Hepatocyte (in vitro differentiated cells): Measurements from ENCODE around the gene RNF213. TPM values are rescaled to one million over a fixed set of nuclear protein-coding genes. Genes with fewer than 3 reads are reported as not detected.

Experiments
- DNase-seq: peaks from one replicate; pipeline ENCODE4 v3.0.0-alpha.2; 2016; ENCODE audit warnings: low spot score
- H2AFZ ChIP-seq: fragments of 200-600 bp; sonication (generic); 2 replicates; pipeline ENCODE4 v1.6.0; 2016; ENCODE audit warnings: antibody characterized with exemption, mild to moderate bottlenecking
- H3K27ac ChIP-seq: fragments of 200-600 bp; sonication (generic); 2 replicates; pipeline ENCODE4 v1.5.1; 2016; ENCODE audit warnings: mild to moderate bottlenecking
- H3K27me3 ChIP-seq: fragments of 200-600 bp; sonication (generic); 2 replicates; pipeline ENCODE4 v1.6.1; 2016
- H3K36me3 ChIP-seq: fragments of 200-600 bp; sonication (generic); replicated peaks from 2 replicates; pipeline ENCODE4 v1.5.1; 2016; ENCODE audit warnings: low read depth; ENCODE audit not compliant: insufficient read depth
- H3K4me1 ChIP-seq: fragments of 200-600 bp; sonication (generic); 2 replicates; pipeline ENCODE4 v1.5.1; 2016; ENCODE audit warnings: mild to moderate bottlenecking, moderate library complexity; ENCODE audit not compliant: insufficient read depth
- H3K4me2 ChIP-seq: fragments of 200-600 bp; sonication (generic); 2 replicates; pipeline ENCODE4 v1.6.0; 2016
- H3K4me3 ChIP-seq: fragments of 200-600 bp; sonication (generic); 2 replicates; pipeline ENCODE4 v1.5.1; 2016; ENCODE audit warnings: mild to moderate bottlenecking
- H3K79me2 ChIP-seq: fragments of 200-600 bp; sonication (generic); 2 replicates; pipeline ENCODE4 v1.6.0; 2017; ENCODE audit warnings: mild to moderate bottlenecking
- H3K9me2 ChIP-seq: fragments of 200-600 bp; sonication (generic); replicated peaks from 2 replicates; pipeline ENCODE4 v1.6.0; 2017; ENCODE audit warnings: mild to moderate bottlenecking; ENCODE audit not compliant: insufficient read depth
- H3K9me3 ChIP-seq: fragments of 200-600 bp; sonication (generic); 2 replicates; pipeline ENCODE4 v1.5.1; 2016; ENCODE audit warnings: low read depth, mild to moderate bottlenecking
- H4K20me1 ChIP-seq: fragments of 200-600 bp; sonication (generic); 2 replicates; pipeline ENCODE4 v1.6.0; 2016; ENCODE audit warnings: mild to moderate bottlenecking; ENCODE audit not compliant: insufficient read depth, poor library complexity, severe bottlenecking
- CTCF ChIP-seq: fragments of 200-600 bp; sonication (generic); IDR thresholded peaks from 2 replicates; pipeline ENCODE4 v1.5.1; 2016; ENCODE audit warnings: antibody characterized with exemption, mild to moderate bottlenecking; ENCODE audit not compliant: poor library complexity
- EZH2 ChIP-seq: fragments of 200-600 bp; sonication (generic); IDR thresholded peaks from 2 replicates; pipeline ENCODE4 v1.6.1; 2016; ENCODE audit warnings: antibody characterized with exemption, mild to moderate bottlenecking, borderline replicate concordance
- EZH2phosphoT487 ChIP-seq: fragments of 200-600 bp; sonication (generic); IDR thresholded peaks from one replicate; pipeline ENCODE4 v1.6.1; 2018; ENCODE audit warnings: antibody characterized with exemption, mild to moderate bottlenecking, low read depth, moderate library complexity; ENCODE audit not compliant: unreplicated experiment, severe bottlenecking
- WGBS: methylation state at CpG from one replicate; pipeline ENCODE4 v1.1.6; 2016; ENCODE audit warnings: low lambda C conversion rate; ENCODE audit errors: missing lambda C conversion rate; 5-methylcytosine and 5-hydroxymethylcytosine counted together
- polyA plus RNA-seq: library from polyadenylated mRNA; unstranded; fragments of >200 nt; fragmentation: Nextera tagmentation; extraction: Ambion mirVana; gene quantifications from 2 replicates; pipeline ENCODE4 v1.2.1, GENCODE V29; 2016
- total RNA-seq: library from RNA; depleted of rRNA; stranded (reverse); fragments of >200 nt; gene quantifications from 2 replicates; pipeline ENCODE4 v1.2.3, GENCODE V29; 2014

Gene RNF213
- total and polyA plus RNA-seq, 2 experiments from 2014 or later: 21.1 to 57.4 TPM

GRCh38 chr17:80294653-80295052 is 34.0 kb downstream of the RNF213 start:
- Histone ChIP-seq H3K27ac (no peak overlapping the region), H3K79me2 (no peaks in the 10 kb centered on the region), H3K4me1 (no peaks in the 10 kb centered on the region), H3K9me2 (no peaks in the 10 kb centered on the region), H3K4me2 (no peak overlapping the region), H3K4me3 (no peak overlapping the region), H4K20me1 (no peaks in the 10 kb centered on the region), H2AFZ (no peak overlapping the region), H3K36me3 (no peaks in the 10 kb centered on the region), H3K27me3 (no peaks in the 10 kb centered on the region), H3K9me3 (no peaks in the 10 kb centered on the region)
- TF ChIP-seq CTCF (no peak), EZH2phosphoT487 (no peak), EZH2 (no peak)
- 94% methylated on average over 6 of the region's 6 CpGs for WGBS
- DNase-seq: no peak

- no peak for DNase-seq
- no peaks in the 10 kb centered on the region for H3K9me3 ChIP-seq
- H2AFZ ChIP-seq: no peak overlapping the region
- 95% methylated on average over 5 of the region's 5 CpGs for WGBS
- H3K27me3 ChIP-seq: no peaks in the 10 kb centered on the region
- TF ChIP-seq EZH2: no peak
- TF ChIP-seq EZH2phosphoT487: no peak
- TF ChIP-seq CTCF: no peak
- H3K27ac ChIP-seq: no peak overlapping the region
- no peak overlapping the region for H3K4me3 ChIP-seq
- no peaks in the 10 kb centered on the region for H4K20me1 ChIP-seq
- no peaks in the 10 kb centered on the region for H3K36me3 ChIP-seq
- no peak overlapping the region for H3K4me2 ChIP-seq
- no peaks in the 10 kb centered on the region for H3K9me2 ChIP-seq
- H3K4me1 ChIP-seq: no peaks in the 10 kb centered on the region
- H3K79me2 ChIP-seq: no peaks in the 10 kb centered on the region
Measured at GRCh38 chr17:80295146-80295545, 34.5 kb downstream of the RNF213 start.

GRCh38 chr17:80295559-80295958 is 34.9 kb downstream of the RNF213 start:
- Histone ChIP-seq H3K9me2 (no peaks in the 10 kb centered on the region), H3K36me3 (no peaks in the 10 kb centered on the region), H3K4me2 (no peak overlapping the region), H3K27me3 (no peaks in the 10 kb centered on the region), H2AFZ (no peak overlapping the region), H3K79me2 (no peaks in the 10 kb centered on the region), H4K20me1 (no peaks in the 10 kb centered on the region), H3K4me1 (no peaks in the 10 kb centered on the region), H3K27ac (no peak overlapping the region), H3K9me3 (no peaks in the 10 kb centered on the region), H3K4me3 (no peak overlapping the region)
- no peak for DNase-seq
- WGBS: 96% methylated on average over 6 of the region's 6 CpGs
- TF ChIP-seq EZH2phosphoT487 (no peak), CTCF (no peak), EZH2 (no peak)

GRCh38 chr17:80296221-80296620 is 35.6 kb downstream of the RNF213 start:
- no peaks in the 10 kb centered on the region for H4K20me1 ChIP-seq
- H3K27ac ChIP-seq: no peak overlapping the region
- no peak overlapping the region for H3K4me2 ChIP-seq
- H2AFZ ChIP-seq: no peak overlapping the region
- DNase-seq: no peak
- no peaks in the 10 kb centered on the region for H3K27me3 ChIP-seq
- H3K9me2 ChIP-seq: no peaks in the 10 kb centered on the region
- H3K36me3 ChIP-seq: no peaks in the 10 kb centered on the region
- 98% methylated on average over 14 of the region's 14 CpGs for WGBS
- H3K79me2 ChIP-seq: no peaks in the 10 kb centered on the region
- H3K9me3 ChIP-seq: no peaks in the 10 kb centered on the region
- H3K4me1 ChIP-seq: no peaks in the 10 kb centered on the region
- TF ChIP-seq EZH2: no peak
- TF ChIP-seq EZH2phosphoT487: no peak
- TF ChIP-seq CTCF: no peak
- no peak overlapping the region for H3K4me3 ChIP-seq
